IPS DF 4.7 (cell line): Measurements from ENCODE around the gene TUSC2.

Source experiments
- DNase-seq: peaks from one replicate; pipeline ENCODE4 v3.0.0-alpha.2; 2013; ENCODE audit warnings: low spot score; ENCODE audit errors: extremely low read depth

The TUSC2 gene

DNA sequence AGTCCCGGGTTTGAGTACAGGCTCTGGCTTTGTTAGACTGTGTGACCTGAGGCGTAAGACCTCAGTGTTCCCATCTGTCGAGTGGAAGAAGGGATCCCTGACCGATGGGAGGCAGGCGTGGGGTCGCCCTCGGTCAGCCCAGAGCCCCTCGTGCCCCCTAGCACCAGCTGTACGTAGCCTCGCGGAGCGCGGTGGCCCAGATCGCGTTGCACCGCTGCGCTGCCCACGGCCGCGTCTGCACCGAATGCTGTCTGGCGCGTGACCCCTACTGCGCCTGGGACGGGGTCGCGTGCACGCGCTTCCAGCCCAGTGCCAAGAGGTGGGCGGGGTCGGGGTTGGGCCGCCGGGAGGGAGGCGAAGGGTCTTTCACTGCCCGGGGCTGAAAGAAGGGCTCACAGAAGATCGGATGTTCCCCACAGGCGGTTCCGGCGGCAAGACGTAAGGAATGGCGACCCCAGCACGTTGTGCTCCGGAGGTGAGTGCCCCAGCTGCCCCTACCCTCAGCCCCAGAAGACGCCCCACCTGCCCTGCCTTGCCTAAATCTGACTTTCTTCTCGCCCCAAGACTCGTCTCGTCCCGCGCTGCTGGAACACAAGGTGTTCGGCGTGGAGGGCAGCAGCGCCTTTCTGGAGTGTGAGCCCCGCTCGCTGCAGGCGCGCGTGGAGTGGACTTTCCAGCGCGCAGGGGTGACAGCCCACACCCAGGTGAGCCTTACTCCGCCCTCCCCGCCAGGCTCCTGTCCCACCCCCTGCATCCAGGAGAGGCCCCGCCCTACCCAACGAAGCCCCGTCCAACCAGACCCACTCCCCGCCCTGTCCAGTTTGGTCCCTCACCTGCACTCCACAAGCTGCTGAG lies 52.7 kb downstream of the TUSC2 start:
- DNase-seq, result no peak
